WI38 (cell line): ENCODE measurements around the gene TTC27.

Source experiments
- H3K4me3 ChIP-seq: 2 replicates; pipeline ENCODE4 v1.5.1; 2011; ENCODE audit warnings: low read depth, mild to moderate bottlenecking, control low read depth, low read length
- TF ChIP-seq, protein P1 (sequence below): IDR thresholded peaks from 2 replicates; pipeline ENCODE4 v1.5.1; 2012; ENCODE audit warnings: low read depth, mild to moderate bottlenecking, control low read depth, low read length

The TTC27 gene

DNA sequence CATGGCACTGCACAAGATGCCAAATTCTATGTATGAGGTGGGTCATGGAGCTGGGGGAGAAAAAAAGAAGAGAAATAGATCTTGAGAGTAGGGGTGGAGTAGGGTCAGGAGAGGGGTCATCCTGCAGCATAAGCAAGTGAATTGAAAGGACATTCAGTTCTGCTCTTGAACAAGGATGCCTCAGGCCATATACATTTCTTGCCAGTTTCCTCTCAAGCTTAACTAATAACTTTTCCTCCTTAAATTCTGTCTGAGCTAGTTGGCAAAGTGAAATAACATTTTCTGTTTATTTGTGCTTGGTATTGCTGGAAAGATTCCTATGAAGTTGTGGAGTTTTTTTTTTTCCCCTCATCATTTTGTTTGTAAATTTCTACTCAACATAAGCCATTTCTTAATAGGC, 219.9 kb downstream of the TTC27 start:
- TF ChIP-seq, protein P1, sequence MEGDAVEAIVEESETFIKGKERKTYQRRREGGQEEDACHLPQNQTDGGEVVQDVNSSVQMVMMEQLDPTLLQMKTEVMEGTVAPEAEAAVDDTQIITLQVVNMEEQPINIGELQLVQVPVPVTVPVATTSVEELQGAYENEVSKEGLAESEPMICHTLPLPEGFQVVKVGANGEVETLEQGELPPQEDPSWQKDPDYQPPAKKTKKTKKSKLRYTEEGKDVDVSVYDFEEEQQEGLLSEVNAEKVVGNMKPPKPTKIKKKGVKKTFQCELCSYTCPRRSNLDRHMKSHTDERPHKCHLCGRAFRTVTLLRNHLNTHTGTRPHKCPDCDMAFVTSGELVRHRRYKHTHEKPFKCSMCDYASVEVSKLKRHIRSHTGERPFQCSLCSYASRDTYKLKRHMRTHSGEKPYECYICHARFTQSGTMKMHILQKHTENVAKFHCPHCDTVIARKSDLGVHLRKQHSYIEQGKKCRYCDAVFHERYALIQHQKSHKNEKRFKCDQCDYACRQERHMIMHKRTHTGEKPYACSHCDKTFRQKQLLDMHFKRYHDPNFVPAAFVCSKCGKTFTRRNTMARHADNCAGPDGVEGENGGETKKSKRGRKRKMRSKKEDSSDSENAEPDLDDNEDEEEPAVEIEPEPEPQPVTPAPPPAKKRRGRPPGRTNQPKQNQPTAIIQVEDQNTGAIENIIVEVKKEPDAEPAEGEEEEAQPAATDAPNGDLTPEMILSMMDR = no peak
- H3K4me3 ChIP-seq = no peak overlapping the region

DNA sequence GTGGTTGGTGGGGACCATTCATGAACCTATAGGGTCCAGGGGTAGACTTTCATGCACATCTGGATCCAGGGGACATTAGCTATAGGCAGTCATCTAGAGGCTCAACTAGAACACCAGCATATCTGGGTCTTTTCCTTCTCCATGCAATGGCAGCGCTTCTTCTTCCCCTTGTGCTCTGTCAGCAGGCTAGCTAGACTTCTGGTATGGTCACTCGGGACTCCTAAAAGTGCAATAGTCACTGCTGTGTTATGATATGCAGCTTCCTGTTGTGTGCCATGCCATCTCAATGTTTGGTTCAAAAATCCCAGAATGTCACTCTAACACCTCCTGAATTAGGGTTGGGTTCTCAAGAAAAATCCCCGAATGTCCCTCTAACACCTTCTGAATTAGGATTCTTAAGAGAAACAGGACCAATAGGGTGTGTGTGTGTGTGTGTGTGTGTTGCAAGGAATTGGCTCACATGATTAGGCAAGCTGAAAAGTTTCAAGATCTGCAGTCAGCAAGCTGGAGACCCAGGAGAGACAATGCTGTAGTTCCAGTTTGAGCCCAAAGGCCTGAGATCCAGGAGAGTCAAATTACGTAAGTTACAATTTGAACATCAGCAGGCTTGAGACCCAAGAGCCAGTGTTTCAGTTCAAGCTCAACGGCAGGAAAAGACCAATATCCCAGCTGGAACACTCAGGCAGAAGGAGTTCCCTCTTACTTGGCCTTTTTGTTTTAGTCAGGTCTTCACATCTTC, 221.8 kb downstream of the TTC27 start:
- TF ChIP-seq, protein P1 = no peak
- H3K4me3 ChIP-seq = no peak overlapping the region

DNA sequence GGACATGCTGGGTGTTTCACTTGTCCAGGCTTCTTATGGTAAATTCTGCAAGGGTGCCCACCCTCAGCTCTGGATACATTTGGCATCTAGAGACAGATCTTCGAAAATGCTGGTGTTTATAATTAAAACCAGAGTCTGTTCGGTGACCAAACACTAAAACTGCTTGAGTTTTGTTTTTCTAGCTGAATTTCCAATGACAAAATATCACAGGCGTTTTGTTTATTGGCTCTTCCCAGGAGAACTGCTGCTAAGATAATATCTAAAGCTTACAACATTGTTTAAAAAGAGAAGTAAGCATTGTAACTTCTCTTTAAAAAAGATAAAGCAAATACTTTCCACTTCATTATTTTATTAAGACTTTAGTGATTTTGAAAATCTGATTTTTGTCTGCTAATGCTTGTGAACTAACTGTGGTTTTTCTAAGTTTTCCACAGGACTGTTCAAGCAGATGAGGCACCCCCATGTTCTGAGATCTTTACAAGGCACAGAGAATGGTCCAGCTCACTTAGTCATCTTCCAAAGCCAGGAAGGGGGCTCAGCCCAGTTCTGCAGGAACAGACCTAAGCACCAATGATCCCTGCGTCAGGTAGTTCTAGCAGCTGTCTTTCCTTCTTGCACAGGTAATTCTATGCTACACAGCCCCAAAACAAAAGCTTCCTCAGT, 224.1 kb downstream of the TTC27 start:
- no peak overlapping the region for H3K4me3 ChIP-seq
- TF ChIP-seq, protein P1 = no peak

DNA sequence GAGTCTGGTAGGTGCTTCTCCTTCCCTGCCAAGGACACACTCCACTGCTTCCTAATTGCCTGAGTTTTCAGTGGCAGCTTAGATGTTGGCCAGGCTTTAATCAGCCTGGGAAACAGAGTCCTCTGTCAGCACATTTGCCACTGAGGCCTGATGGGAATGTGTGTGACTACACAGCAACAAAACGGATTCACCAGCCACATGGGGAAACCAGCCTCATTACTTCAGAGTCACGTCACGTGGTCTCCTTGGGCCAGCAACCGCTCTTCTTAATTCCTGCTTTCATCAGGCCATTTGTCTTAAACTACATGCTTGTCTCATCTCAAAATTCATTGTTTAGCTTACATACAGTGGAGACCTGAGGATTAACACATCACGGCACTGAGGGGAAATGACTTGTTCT, 225.0 kb downstream of the TTC27 start:
- H3K4me3 ChIP-seq = no peak overlapping the region

DNA sequence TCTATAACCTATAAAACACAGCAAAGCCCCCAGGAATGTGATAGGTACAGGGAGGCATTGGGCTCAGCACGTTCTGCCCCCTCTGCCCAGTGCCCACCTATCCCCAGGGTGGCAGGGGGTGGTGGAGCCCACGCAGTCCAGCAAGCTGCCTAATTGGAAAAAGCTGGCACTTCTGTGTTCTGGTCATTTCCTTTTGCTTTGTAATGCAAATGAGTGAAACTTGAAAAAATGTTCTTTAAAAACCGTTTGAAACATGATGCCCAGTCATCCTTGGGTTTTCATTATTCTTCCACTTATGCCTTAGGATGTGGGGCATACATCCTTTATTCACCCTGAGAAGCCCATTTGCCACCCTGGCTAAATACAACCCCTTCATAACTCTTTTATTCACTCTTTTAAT, 229.0 kb downstream of the TTC27 start:
- H3K4me3 ChIP-seq = no peak overlapping the region
- TF ChIP-seq, protein P1 = no peak

More for the DNA sequence above, 225.0 kb downstream of the TTC27 start:
- TF ChIP-seq, protein P1 = no peak

DNA sequence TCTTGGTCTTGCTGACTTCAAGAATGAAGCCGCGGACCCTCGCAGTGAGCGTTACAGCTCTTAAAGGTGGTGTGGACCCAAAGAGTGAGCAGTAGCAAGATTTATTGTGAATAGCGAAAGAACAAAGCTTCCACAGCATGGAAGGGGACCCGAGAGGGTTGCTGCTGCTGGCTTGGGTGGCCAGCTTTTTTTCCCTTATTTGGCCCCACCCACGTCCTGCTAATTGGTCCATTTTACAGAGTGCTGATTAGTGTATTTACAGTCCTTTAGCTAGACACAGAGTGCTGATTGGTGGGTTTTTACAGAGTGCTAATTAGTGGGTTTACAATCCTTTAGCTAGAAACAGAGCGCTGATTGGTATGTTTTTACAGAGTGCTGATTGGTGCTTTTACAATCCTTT, 230.9 kb downstream of the TTC27 start:
- H3K4me3 ChIP-seq = no peak overlapping the region
- TF ChIP-seq, protein P1 = no peak

DNA sequence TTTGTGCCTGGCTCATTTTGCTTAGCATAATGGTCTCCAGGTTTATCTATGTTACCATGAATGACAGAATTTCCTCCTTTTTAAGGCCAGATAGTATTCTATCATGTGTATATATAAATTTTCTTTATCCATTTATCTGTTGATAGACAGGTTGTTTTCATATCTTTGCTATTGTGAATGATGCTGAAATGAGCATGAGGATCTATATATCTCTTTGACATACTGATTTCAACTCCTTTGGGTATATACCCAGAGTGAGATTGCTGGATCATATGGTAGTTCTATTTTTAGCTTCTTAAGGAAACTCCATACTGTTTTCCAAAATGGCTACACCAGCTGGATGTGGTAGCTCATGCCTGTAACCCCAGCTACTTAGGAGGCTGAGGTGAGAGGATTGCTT, 232.5 kb downstream of the TTC27 start:
- TF ChIP-seq, protein P1 = no peak
- H3K4me3 ChIP-seq = no peak overlapping the region
